ENCODE data around the gene ERMAP.

DNA sequence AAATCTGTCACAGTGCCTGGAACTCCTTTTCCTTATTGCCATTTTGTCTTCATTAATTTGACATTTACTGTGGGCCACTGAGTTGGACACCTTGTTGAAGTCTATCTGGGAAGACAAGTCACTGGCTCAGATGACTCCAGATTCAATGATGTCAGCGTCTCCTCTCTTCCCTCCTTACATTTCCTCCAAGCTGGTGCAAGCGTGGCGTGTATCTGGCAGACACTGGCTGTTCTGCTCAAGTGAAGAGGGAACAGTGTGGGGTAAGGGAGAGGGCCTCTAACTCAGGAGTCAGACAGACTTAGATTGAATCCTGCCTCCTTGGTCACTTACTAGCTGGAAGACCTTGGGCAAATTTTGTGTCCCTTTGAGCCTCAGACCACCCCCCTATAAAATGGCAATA, 20.8 kb downstream of the ERMAP start:
- TF ChIP-seq YY1 (IDR thresholded peaks at IDR 0.05; ENCODE audit: low read depth) (no peak), EP300 (IDR thresholded peaks at IDR 0.05; ENCODE audit: borderline replicate concordance) (no peak), CEBPB (IDR thresholded peaks at IDR 0.05) (no peak), EGR1 (IDR thresholded peaks at IDR 0.05) (no peak), FOXM1 (IDR thresholded peaks at IDR 0.05; ENCODE audit: borderline replicate concordance, low read depth) (no peak), NFIC (IDR thresholded peaks at IDR 0.05) (no peak), CREB1 (IDR thresholded peaks at IDR 0.05; ENCODE audit: low read depth) (no peak)
- TF ChIP-seq, protein P1, sequence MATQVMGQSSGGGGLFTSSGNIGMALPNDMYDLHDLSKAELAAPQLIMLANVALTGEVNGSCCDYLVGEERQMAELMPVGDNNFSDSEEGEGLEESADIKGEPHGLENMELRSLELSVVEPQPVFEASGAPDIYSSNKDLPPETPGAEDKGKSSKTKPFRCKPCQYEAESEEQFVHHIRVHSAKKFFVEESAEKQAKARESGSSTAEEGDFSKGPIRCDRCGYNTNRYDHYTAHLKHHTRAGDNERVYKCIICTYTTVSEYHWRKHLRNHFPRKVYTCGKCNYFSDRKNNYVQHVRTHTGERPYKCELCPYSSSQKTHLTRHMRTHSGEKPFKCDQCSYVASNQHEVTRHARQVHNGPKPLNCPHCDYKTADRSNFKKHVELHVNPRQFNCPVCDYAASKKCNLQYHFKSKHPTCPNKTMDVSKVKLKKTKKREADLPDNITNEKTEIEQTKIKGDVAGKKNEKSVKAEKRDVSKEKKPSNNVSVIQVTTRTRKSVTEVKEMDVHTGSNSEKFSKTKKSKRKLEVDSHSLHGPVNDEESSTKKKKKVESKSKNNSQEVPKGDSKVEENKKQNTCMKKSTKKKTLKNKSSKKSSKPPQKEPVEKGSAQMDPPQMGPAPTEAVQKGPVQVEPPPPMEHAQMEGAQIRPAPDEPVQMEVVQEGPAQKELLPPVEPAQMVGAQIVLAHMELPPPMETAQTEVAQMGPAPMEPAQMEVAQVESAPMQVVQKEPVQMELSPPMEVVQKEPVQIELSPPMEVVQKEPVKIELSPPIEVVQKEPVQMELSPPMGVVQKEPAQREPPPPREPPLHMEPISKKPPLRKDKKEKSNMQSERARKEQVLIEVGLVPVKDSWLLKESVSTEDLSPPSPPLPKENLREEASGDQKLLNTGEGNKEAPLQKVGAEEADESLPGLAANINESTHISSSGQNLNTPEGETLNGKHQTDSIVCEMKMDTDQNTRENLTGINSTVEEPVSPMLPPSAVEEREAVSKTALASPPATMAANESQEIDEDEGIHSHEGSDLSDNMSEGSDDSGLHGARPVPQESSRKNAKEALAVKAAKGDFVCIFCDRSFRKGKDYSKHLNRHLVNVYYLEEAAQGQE (IDR thresholded peaks at IDR 0.05; ENCODE audit: low read depth): no peak
- TF ChIP-seq, protein P2, sequence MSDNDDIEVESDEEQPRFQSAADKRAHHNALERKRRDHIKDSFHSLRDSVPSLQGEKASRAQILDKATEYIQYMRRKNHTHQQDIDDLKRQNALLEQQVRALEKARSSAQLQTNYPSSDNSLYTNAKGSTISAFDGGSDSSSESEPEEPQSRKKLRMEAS (IDR thresholded peaks at IDR 0.05): no peak

Measured in Ishikawa (cell line).